ENCODE data around the gene STK40. TPM values are rescaled to one million over a fixed set of nuclear protein-coding genes. Genes with fewer than 3 reads are reported as not detected.
A peak's percentile ranks its signal among the peaks of the same experiment; 100 is the strongest.

STK40 gene
- total and polyA plus RNA-seq, 2 donors from 2014 or later, result 30.9 to 39.2 TPM

GRCh38 chr1:36432616-36433015, 46.9 kb upstream of the STK40 start:
- FAIRE-seq (no peak), DNase-seq (peak in 1 of 5 donors; percentile 39)
- Histone ChIP-seq H3K27ac (ENCODE audit: low read depth in 2 of 2, low read length in 2 of 2) (no peak overlapping the region), H3K4me1 (ENCODE audit: control insufficient read depth in 2 of 3, insufficient read depth in 2 of 3, low read depth in 1 of 3, low read length in 3 of 3) (peaks cover 0 to 6% (median 3%) of the 10 kb centered on the region in 3 donors), H3K9me3 (ENCODE audit: control insufficient read depth in 2 of 3, insufficient read depth in 1 of 3, low read length in 3 of 3) (no peaks in the 10 kb centered on the region), H3K9ac (ENCODE audit: low read length in 3 of 3) (no peak overlapping the region), H3K27me3 (ENCODE audit: control insufficient read depth, insufficient read depth, low read length) (no peaks in the 10 kb centered on the region), H3K4me3 (ENCODE audit: low read length in 3 of 3) (no peak overlapping the region), H3K36me3 (ENCODE audit: control insufficient read depth in 2 of 3, insufficient read depth in 3 of 3, low read length in 3 of 3) (peaks cover 4 to 7% (median 6%) of the 10 kb centered on the region in 3 donors)
- intact Hi-C loops (cut with DNase I), result no loop called here
- TF ChIP-seq CTCF (IDR thresholded peaks at IDR 0.05; ENCODE audit: borderline replicate concordance, extremely low read depth, insufficient read depth), result no peak

GRCh38 chr1:36425791-36426190, 40.1 kb upstream of the STK40 start:
- no peak for TF ChIP-seq CTCF (IDR thresholded peaks at IDR 0.05; ENCODE audit: borderline replicate concordance, extremely low read depth, insufficient read depth)
- intact Hi-C loops (cut with DNase I), result no loop called here
- Histone ChIP-seq H3K9me3 (ENCODE audit: control insufficient read depth in 2 of 3, insufficient read depth in 1 of 3, low read length in 3 of 3) (no peaks in the 10 kb centered on the region), H3K27ac (ENCODE audit: low read depth in 2 of 2, low read length in 2 of 2) (no peak overlapping the region), H3K9ac (ENCODE audit: low read length in 3 of 3) (no peak overlapping the region), H3K4me1 (ENCODE audit: control insufficient read depth in 2 of 3, insufficient read depth in 2 of 3, low read depth in 1 of 3, low read length in 3 of 3) (no peaks in the 10 kb centered on the region), H3K36me3 (ENCODE audit: control insufficient read depth in 2 of 3, insufficient read depth in 3 of 3, low read length in 3 of 3) (peaks cover 2 to 10% (median 8%) of the 10 kb centered on the region in 3 donors), H3K4me3 (ENCODE audit: low read length in 3 of 3) (no peak overlapping the region), H3K27me3 (ENCODE audit: control insufficient read depth, insufficient read depth, low read length) (no peaks in the 10 kb centered on the region)
- FAIRE-seq (no peak), DNase-seq (no peak)

- no peak for TF ChIP-seq CTCF (IDR thresholded peaks at IDR 0.05; ENCODE audit: borderline replicate concordance, extremely low read depth, insufficient read depth)
- intact Hi-C loops (cut with DNase I), result loop anchor here (5.0 kb wide), 1 partner anchor 79 kb away; no protein-coding TSS in a partner anchor
- Histone ChIP-seq H3K27me3 (ENCODE audit: control insufficient read depth, insufficient read depth, low read length) (no peaks in the 10 kb centered on the region), H3K4me1 (ENCODE audit: control insufficient read depth in 2 of 3, insufficient read depth in 2 of 3, low read depth in 1 of 3, low read length in 3 of 3) (no peaks in the 10 kb centered on the region), H3K9ac (ENCODE audit: low read length in 3 of 3) (no peak overlapping the region), H3K9me3 (ENCODE audit: control insufficient read depth in 2 of 3, insufficient read depth in 1 of 3, low read length in 3 of 3) (no peaks in the 10 kb centered on the region), H3K4me3 (ENCODE audit: low read length in 3 of 3) (no peak overlapping the region), H3K27ac (ENCODE audit: low read depth in 2 of 2, low read length in 2 of 2) (no peak overlapping the region), H3K36me3 (ENCODE audit: control insufficient read depth in 2 of 3, insufficient read depth in 3 of 3, low read length in 3 of 3) (peaks cover 0 to 10% (median 10%) of the 10 kb centered on the region in 3 donors)
- DNase-seq, result no peak
- FAIRE-seq, result no peak
These were observed 35.9 kb upstream of the STK40 start for GRCh38 chr1:36421649-36422048.

- Histone ChIP-seq H3K27ac (ENCODE audit: low read depth in 2 of 2, low read length in 2 of 2) (no peak overlapping the region), H3K9ac (ENCODE audit: low read length in 3 of 3) (no peak overlapping the region), H3K27me3 (ENCODE audit: control insufficient read depth, insufficient read depth, low read length) (no peaks in the 10 kb centered on the region), H3K4me3 (ENCODE audit: low read length in 3 of 3) (no peak overlapping the region), H3K4me1 (ENCODE audit: control insufficient read depth in 2 of 3, insufficient read depth in 2 of 3, low read depth in 1 of 3, low read length in 3 of 3) (no peaks in the 10 kb centered on the region), H3K9me3 (ENCODE audit: control insufficient read depth in 2 of 3, insufficient read depth in 1 of 3, low read length in 3 of 3) (no peaks in the 10 kb centered on the region), H3K36me3 (ENCODE audit: control insufficient read depth in 2 of 3, insufficient read depth in 3 of 3, low read length in 3 of 3) (peaks cover 0 to 10% (median 10%) of the 10 kb centered on the region in 3 donors)
- TF ChIP-seq CTCF (IDR thresholded peaks at IDR 0.05; ENCODE audit: borderline replicate concordance, extremely low read depth, insufficient read depth), result peak; percentile 92
- FAIRE-seq (no peak), DNase-seq (peak; percentile 88 to 92 (median 90))
- intact Hi-C loops (cut with DNase I), result loop anchor here (5.0 kb wide), 1 partner anchor 79 kb away; no protein-coding TSS in a partner anchor
These were observed 35.2 kb upstream of the STK40 start for GRCh38 chr1:36420836-36421317.
